HG03135 (cell line): ENCODE data around the gene NEDD4L.

Experiments used
- ATAC-seq: cut with Tn5 transposase; IDR thresholded peaks from one replicate; pipeline ENCODE4 v1.9.1; 2021; ENCODE audit warnings: mild to moderate bottlenecking, moderate library complexity; ENCODE audit not compliant: unreplicated experiment

The NEDD4L gene

GRCh38 chr18:58336605-58337004, 292.6 kb downstream of the NEDD4L start:
- ATAC-seq, result no peak

GRCh38 chr18:58337285-58337684, 293.3 kb downstream of the NEDD4L start:
- no peak for ATAC-seq

- no peak for ATAC-seq
Observed at GRCh38 chr18:58337686-58338085, 293.7 kb downstream of the NEDD4L start.

- ATAC-seq, result no peak
Observed at GRCh38 chr18:58338141-58338540, 294.1 kb downstream of the NEDD4L start.

GRCh38 chr18:58338961-58339592, 295.1 kb downstream of the NEDD4L start:
- ATAC-seq, result no peak

GRCh38 chr18:58339890-58340289, 295.9 kb downstream of the NEDD4L start:
- ATAC-seq, result no peak

GRCh38 chr18:58341916-58342315, 297.9 kb downstream of the NEDD4L start:
- no peak for ATAC-seq

GRCh38 chr18:58344080-58344670, 300.1 kb downstream of the NEDD4L start:
- ATAC-seq, result no peak

GRCh38 chr18:58344861-58345463, 300.9 kb downstream of the NEDD4L start:
- ATAC-seq, result no peak

GRCh38 chr18:58345875-58346274, 301.8 kb downstream of the NEDD4L start:
- no peak for ATAC-seq

- no peak for ATAC-seq
Observed at GRCh38 chr18:58347135-58347534, 303.1 kb downstream of the NEDD4L start.

GRCh38 chr18:58348517-58348916, 304.5 kb downstream of the NEDD4L start:
- no peak for ATAC-seq

- no peak for ATAC-seq
Observed at GRCh38 chr18:58348951-58349350, 304.9 kb downstream of the NEDD4L start.

- ATAC-seq, result no peak
Observed at GRCh38 chr18:58349650-58350049, 305.6 kb downstream of the NEDD4L start.

GRCh38 chr18:58350526-58350925, 306.5 kb downstream of the NEDD4L start:
- ATAC-seq, result no peak

GRCh38 chr18:58351776-58352175, 307.8 kb downstream of the NEDD4L start:
- ATAC-seq, result no peak

- ATAC-seq, result no peak
Observed at GRCh38 chr18:58353581-58353980, 309.6 kb downstream of the NEDD4L start.

- no peak for ATAC-seq
Observed at GRCh38 chr18:58354051-58354450, 310.0 kb downstream of the NEDD4L start.

GRCh38 chr18:58354791-58355190, 310.8 kb downstream of the NEDD4L start:
- ATAC-seq, result no peak

GRCh38 chr18:58355243-58355642, 311.2 kb downstream of the NEDD4L start:
- ATAC-seq, result no peak

GRCh38 chr18:58359218-58359617, 315.2 kb downstream of the NEDD4L start:
- ATAC-seq, result no peak

GRCh38 chr18:58359620-58360019, 315.6 kb downstream of the NEDD4L start:
- ATAC-seq, result no peak
